Stimulated activated CD8-positive, alpha-beta memory T cell treated with anti-CD3 and anti-CD28 coated beads, Interleukin-7, amount 100 ng/mL, for 1 hour (primary cell): ENCODE data around the gene SRRT.

ENCODE experiments used
- DNase-seq, 2 donors: peaks; one replicate each; pipeline ENCODE4 v3.0.0-alpha.2; 2020; ENCODE audit warnings: low read depth in 2 of 2

The SRRT gene

GRCh38 chr7:100855515-100855914, 19.4 kb upstream of the SRRT start:
- DNase-seq, result no peak

DNA sequence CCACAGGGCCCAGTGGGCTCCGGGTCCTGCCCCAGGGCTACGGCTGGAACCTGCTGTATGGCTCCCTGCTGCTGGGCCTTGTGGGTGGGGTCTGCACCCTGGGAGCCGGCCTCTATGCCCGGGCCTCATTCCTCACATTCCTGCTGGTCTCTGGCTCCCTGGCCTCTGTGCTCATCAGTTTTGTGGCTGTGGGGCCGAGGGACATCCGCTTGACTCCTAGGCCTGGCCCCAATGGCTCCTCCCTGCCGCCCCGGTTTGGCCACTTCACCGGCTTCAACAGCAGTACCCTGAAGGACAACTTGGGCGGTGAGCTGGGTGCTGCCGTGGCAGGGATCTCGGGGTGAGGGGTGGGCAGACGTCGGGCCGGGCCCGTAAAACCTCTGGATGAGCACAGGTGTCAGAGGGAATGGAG, 18.0 kb upstream of the SRRT start:
- no peak for DNase-seq

- DNase-seq, result no peak
These were observed 15.0 kb upstream of the SRRT start for GRCh38 chr7:100859856-100860255.

GRCh38 chr7:100860702-100861615, 13.9 kb upstream of the SRRT start:
- no peak for DNase-seq

- DNase-seq, result no peak
These were observed 13.3 kb upstream of the SRRT start for GRCh38 chr7:100861616-100861985.

GRCh38 chr7:100863406-100863950, 11.4 kb upstream of the SRRT start:
- DNase-seq, result no peak

- no peak for DNase-seq
These were observed 10.5 kb upstream of the SRRT start for GRCh38 chr7:100864263-100864845.

DNA sequence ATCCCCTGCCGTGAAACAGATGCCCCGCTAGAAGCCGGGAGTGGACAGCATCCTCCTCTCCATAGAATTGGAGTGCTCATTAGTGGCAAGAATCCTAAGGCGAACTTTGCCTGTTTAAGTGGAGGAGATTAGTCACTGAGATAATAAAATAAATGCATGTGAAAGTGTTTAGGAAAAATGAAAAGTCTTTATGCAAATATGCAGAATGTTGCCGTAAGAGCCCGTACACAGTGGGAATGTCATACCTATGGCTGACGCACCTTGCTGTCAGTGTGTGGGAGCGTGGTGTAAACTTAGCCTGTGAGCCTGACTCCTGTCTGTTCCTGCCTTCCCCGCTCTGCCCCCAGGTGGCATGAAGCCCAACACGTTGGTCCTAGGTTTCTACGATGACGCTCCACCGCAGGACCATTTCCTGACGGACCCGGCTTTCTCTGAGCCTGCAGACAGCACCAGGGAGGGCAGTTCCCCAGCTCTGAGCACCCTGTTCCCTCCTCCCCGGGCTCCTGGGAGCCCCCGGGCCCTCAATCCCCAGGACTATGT, 9.5 kb upstream of the SRRT start:
- DNase-seq, result no peak

GRCh38 chr7:100865938-100866728, 8.8 kb upstream of the SRRT start:
- no peak for DNase-seq

DNA sequence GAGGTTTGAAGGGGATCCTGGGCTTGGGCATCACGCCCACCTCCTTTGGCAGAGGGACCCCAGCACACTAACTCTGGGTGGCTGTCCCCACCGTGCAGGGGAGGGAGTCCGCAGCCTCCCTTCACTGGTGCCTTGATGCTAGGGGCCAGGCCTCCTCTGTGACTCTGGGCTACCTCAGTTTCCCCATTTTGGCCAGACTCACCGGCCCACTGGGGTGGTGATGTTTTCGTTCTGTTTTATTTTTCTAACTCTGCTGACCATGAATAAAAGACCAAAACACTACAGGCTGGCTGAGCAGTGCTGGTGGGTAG, 8.2 kb upstream of the SRRT start:
- DNase-seq, result no peak

DNA sequence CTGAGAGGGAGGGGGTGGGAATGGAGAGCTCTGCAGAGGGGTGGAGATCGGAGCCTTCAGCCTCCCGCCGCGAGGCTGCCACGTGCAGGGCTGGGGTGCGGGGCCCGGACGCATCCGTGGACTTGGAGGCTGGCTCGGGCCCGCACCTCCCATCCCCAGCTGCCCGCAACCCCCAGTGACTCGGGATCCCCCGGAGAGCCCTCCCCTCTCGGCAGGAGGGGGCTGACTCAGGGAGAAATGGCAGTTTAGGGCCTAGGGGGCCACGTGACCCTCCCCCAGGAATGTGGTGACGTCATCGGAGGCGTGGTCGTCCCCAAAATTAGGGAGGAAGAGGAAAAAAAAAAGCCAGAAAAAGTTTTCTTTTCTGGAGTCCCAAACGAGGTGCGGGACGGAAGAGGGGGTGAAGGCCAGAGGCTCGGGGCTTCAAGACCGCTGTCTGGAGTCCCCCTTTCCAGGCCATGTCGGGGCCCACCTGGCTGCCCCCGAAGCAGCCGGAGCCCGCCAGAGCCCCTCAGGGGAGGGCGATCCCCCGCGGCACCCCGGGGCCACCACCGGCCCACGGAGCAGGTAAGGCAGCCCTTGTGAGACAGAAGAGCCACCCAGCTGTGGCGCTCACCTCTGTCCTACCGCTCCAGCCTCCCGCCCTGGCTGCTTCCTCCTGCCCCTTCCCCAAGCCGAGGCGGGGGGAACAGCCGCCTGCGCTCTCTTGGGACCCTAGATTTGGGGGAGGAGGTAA, 7.7 kb upstream of the SRRT start, which contains the start of gene TRIP6:
Gene TRIP6 (plus strand): TSS at position 348 of the 736 bp plus-strand sequence. CDS start 111 bp downstream, at position 459.
- DNase-seq, result no peak

DNA sequence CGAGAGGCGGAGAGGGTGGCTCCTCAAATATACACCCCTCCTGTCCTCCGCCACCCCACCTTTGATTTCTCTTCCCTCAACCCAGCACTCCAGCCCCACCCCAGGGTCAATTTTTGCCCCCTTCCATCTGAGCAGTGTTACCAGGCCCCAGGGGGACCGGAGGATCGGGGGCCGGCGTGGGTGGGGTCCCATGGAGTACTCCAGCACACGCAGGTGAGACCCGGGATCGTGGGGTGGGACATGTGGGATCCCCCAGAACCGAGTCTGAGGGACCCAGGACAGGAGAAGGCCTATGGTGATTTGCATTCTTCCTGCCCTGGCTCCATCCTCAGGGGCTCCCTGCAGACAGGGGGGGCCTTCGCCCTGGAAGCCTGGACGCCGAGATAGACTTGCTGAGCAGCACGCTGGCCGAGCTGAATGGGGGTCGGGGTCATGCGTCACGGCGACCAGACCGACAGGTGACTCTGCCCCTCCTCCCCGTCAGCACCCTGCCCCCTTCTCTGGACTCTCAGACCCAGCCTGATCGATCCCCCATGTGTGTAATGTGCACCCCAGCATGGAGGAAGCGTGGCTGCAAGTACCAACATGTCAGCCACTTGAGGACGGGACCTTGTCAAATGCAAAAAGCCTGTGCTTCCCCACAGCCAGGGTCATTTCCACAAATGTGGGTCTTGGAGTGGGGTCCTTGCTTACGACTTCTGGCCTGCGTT, 7.0 kb upstream of the SRRT start:
- DNase-seq, result no peak

DNA sequence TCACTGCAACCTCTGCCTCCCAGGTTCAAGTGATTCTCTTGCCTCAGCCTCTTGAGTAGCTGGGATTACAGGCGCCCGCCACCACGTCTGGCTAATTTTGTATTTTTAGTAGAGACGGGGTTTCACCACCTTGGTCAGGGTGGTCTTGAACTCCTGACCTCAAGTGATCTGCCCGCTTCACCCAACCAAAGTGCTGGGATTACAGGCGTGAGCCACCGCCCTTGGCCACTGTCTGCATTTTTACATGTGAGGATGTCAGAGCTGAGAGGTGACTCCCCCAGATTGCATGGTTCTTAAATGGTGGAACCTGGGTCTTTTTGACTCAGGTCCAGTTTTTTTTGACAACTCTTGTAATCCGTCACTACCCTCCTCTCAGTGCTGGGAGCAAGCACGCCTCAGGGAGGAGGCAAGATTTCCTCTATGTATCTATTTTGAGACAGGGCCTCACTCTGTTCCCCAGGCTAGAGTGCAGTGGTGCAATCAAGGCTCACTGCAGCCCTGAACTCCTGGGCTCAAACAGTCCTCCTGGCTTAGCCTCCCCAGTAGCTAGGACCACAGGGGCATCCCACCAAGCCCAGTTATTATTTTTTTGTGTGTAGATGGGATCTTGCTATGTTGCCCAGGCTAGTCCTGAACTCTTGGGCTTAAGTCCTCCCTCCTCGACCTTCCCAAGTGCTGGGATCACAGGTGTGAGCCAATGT, 1.2 kb upstream of the SRRT start:
- no peak for DNase-seq

DNA sequence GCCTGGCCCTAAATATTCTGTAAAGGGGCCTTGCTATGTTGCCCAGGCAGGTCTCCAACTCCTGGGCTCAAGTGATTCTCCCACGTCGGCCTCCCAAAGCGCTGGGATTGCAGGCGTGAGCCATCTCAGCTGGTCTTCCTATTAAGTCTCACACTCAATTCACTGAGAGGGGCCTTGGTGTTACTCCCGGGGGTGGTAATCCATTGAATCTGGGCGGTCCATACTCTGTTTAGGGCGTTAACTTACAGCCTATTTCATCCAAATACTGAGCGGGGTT, 665 bp upstream of the SRRT start:
- no peak for DNase-seq

GRCh38 chr7:100875356-100875751, 451 bp downstream of the SRRT start:
- DNase-seq, result no peak

GRCh38 chr7:100878013-100878412, 3.1 kb downstream of the SRRT start:
- no peak for DNase-seq

- no peak for DNase-seq
These were observed 3.8 kb downstream of the SRRT start for GRCh38 chr7:100878685-100879084.

GRCh38 chr7:100879685-100880261, 4.9 kb downstream of the SRRT start:
- no peak for DNase-seq

DNA sequence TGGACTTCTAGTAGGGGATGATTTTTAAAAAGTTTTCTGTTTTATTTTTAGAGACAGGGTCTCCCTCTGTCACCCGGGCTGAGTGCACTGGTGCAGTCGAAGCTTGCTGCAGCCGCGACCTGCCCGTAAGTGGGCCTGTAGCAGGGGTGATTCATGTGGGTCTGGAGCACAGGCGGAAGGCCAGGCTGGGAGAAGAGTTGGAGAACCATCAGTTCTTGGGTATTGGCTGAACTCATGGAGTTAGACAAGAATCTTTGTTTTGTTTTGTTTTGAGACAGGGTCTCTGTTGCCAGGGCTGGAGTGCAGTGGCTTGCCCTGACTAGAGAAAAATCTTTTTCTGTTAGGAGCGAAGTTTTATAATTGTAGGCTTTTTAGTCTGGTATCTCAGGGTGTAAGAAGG, 5.7 kb downstream of the SRRT start:
- DNase-seq, result no peak

GRCh38 chr7:100881136-100881535, 6.2 kb downstream of the SRRT start:
- no peak for DNase-seq
